HCEC 1CT (cell line): ENCODE measurements around the gene CACNA1E.

Experiments
- DNase-seq: peaks from one replicate; pipeline ENCODE4 v3.0.0-alpha.2; 2017

Gene CACNA1E

GRCh38 chr1:181592255-181592859 lies 109.0 kb downstream of the CACNA1E start:
- no peak for DNase-seq

DNA sequence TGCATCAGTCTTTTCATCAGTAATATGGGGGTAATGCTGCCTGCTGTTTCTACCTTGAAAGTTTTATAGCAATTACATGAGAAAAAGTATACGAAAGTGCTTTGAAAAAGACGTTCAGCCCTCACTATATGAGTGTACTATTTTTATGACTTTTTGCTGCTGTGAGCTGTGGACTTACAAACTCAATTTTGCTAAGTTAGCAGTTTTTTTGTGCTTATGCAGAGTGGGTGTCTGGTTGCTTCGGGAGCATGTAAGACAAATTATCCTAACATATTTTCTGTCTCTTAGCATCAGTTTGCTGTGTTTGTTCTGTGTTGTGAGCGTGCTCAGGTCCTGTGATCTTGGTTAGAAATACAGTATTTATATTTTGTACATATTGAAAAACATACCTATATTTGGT lies 109.7 kb downstream of the CACNA1E start:
- no peak for DNase-seq

DNA sequence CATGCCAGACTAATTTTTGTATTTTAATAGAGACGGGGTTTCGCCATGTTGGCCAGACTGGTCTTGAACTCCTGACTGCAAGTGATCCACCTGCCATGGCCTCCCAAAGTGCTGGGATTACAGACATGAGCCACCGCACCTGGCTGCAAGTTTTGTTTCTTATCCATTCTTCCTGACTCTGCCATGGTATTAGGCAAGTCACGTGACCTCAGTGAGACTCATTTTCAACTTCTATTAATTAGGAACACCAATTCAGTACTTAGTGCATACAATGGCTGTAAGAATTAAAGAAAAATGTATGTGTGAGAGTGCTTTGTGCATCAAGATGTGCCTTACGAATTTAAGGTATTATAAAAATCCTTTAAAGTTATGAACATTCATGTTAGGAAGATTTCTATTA lies 111.2 kb downstream of the CACNA1E start:
- DNase-seq, result no peak

GRCh38 chr1:181595234-181595633 lies 111.9 kb downstream of the CACNA1E start:
- DNase-seq, result no peak

DNA sequence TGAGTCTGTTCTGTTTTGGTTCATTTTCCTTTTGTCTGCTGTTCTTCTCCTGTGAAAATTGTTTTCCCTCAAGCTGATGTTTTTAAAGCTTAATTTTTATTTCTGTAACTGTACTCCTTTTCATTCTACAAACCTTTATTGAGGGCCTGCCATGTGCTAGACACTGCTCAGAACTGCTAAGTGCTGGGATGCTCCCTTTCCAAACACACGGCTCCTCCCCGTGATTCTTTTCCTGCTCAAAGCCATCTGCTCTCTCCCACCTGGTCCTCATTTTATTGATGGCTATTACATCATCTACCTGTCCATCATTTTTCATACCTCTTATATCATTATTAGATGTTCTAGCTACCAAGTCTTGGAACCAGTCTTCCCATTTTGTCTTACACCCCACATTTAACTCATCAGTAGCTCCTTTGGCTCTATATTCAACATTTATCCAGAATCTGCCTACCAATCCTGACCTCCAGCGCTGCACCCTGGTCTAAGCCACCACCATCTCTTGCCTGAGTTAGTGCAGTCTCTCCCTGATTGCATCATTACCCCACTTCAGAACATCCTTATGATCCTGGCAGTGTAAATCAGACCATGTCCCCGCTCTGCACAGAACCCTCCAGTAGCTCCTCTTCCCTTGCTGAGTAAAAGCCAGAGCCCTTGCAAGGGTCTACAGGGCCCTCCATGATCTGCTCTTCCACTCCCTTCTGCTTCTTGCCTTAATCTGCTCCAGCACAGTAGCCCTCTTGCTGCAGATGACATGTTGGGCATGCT lies 118.1 kb downstream of the CACNA1E start:
- no peak for DNase-seq

DNA sequence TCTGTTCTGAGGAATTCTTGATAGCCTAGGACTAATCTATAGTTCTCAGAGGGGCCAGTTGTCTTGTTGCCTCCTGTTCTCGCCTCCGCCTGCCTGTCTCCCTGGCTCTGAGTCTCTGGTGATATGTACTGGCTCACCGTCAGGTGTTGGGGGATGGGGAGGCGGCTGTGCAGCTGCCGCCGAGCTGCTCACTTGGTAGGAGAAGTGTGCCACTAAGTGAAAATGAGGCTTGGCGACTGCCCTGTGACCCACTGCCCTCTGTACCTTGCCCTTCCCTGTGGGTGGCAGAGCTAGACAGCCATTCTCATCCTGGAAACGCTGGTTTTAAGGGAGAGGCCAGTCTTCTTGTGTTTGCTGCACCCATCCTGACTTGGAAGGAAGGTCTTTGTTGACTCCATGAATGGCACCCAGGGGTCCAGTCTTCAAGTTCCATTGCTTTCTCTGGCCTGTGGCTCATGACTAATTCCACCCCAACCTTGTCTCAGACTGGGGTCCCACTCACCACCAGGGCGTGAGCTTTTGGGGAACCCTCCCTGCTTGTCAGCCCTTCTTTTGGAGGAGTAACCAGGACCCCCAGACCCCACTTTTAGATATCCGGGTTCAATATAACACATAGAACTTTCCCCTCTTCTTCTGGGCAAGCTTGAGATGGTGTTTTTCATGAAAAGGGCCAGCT lies 120.6 kb downstream of the CACNA1E start:
- no peak for DNase-seq

DNA sequence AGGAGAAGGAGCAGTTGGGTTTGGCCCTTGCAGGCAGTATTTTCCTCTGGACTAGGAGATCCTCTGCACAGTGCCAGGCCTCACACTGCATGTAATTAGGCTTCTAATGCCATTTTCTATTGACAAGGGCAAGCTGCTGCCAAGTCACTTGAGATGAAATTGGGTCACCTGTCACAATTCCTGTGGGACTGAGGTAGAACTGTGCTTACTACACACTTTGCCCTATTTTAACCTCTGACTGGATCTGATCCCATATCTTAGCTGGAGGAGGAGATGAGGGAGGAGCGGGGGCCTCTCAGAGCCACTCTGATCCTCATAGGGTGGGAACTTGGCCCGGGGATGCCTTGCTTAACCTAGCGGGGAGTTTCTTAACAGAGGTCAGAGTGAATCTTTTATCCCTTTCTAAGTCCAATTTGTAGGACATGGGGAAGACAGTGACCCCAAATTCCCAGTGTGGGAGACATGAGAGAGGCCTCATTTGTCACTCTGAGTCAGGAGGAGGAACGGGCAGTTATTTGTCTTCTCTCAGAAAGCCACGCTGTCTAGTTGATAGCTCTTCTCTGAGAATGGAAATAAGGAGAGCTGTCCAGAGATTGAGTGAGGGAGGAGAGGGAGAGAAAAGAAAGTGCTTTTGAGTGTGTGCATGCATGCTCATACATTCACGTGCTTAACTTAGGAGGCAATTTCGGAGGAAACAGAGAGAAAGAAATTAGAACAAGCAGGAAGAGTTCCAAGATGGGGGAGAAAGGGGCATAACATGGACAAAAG lies 121.3 kb downstream of the CACNA1E start:
- no peak for DNase-seq

- DNase-seq, result no peak
Observed at GRCh38 chr1:181607524-181607923, 124.2 kb downstream of the CACNA1E start.

DNA sequence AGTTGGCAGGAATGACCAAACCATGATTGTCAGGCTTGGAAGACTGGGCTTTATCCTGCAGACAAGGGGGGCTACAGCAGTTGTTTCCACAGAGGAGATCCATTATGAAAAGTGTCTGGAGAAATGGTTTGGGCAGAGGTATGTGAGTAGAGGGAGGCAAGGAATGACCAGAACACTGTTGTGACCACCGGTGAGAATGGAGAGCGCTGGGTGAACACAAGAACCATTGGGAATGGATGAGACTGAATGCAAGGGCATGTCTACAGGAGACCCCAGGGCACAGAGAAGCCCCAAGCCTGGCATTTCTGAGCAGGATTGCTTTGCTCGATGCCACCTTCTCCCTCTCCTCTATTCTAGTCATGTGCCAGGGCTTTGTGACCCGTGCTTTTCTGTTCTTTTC lies 125.1 kb downstream of the CACNA1E start:
- DNase-seq, result no peak

DNA sequence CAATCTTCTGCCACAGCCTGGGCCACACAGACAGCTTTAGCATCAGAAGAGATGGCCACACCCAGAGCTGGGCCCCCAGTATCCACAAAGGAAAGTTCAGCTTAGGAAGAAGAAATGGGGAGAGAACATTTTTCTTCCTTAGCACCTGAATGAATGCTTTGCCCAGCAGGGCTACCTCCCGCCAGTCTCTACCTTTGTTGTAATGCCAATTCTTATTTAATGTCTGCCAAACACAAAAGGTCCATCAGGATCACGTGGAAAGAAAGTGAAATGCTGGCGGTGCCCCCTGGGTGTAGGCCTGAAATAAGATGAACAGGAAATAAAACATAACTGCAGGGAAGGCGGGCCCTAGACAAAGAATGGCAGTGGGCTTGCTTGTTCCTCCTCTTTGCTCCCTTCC lies 125.6 kb downstream of the CACNA1E start:
- no peak for DNase-seq

- no peak for DNase-seq
Observed at GRCh38 chr1:181612100-181612499, 128.8 kb downstream of the CACNA1E start.

- no peak for DNase-seq
Observed at GRCh38 chr1:181618559-181618958, 135.2 kb downstream of the CACNA1E start.

DNA sequence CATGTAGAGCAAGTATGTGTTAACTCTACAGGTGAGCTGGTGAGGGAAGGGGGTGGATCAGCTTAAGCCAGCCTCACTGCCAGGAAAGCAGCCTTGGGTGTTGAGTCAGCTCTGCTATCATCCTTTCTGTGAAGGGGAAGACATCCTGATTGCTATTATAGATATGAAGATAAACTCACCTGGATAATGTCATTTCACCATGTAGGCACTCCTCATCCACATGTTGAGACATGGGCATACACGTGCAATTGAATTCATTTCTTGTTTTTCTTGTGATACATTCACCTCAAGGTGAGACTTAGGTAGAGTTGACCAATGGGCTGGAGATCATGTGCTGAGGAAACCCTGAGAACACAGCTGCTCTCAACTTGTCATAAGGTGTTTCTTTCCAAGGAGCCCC lies 136.9 kb downstream of the CACNA1E start:
- no peak for DNase-seq

- DNase-seq, result no peak
Observed at GRCh38 chr1:181623850-181624249, 140.5 kb downstream of the CACNA1E start.

DNA sequence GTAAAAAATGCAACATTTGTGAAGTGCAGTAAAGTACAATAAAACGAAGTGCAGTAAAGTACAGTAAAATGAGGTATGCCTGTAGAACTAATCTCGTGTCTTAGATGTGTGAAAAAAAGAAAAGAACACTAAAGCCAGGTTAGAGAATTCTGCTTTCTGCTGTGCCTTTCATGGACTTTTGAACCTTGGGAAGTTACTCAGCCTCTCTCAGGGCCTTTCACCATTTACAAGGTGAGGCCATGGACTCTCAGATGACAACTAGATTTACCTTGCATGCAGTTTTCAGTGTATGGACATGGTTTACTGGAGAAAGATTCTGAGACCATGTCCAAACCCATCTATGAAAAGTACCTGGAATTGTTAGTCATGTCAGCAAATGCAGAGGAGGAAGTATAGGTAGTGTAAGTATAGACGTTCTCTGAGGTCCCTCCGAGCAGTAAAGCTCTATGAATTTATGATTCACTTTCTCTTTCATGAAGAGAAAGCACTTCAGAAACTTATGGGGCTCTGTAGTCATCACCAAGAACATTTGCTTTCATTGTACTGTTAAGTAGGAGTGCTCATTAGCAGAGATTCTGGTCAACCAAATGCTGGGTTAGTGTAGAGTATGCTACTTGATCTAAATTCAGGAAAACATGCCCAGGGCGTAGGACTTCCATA lies 143.1 kb downstream of the CACNA1E start:
- no peak for DNase-seq

DNA sequence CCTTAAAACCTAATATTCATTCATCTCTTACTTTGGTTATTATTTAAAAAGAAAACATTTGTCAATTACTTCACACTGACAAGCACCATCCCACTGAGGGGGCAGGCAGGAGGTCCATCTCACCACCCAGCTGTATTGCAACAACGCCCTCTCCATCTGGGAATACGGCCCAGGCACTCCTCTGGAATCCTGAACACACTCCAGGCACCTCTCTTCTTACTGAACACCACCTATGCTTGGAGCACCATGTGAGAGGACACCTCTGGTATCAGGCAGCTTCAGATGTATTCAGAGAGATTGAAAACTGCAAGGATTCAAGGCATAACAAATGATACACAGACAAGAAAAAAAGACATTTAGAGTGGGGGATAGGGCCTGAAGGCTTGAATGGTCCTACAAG lies 147.1 kb downstream of the CACNA1E start:
- DNase-seq, result no peak

- DNase-seq, result no peak
Observed at GRCh38 chr1:181630838-181631237, 147.5 kb downstream of the CACNA1E start.

GRCh38 chr1:181632492-181632891 lies 149.2 kb downstream of the CACNA1E start:
- no peak for DNase-seq

GRCh38 chr1:181632960-181633359 lies 149.6 kb downstream of the CACNA1E start:
- no peak for DNase-seq

- DNase-seq, result no peak
Observed at GRCh38 chr1:181635110-181635509, 151.8 kb downstream of the CACNA1E start.

GRCh38 chr1:181637998-181638397 lies 154.7 kb downstream of the CACNA1E start:
- no peak for DNase-seq

DNA sequence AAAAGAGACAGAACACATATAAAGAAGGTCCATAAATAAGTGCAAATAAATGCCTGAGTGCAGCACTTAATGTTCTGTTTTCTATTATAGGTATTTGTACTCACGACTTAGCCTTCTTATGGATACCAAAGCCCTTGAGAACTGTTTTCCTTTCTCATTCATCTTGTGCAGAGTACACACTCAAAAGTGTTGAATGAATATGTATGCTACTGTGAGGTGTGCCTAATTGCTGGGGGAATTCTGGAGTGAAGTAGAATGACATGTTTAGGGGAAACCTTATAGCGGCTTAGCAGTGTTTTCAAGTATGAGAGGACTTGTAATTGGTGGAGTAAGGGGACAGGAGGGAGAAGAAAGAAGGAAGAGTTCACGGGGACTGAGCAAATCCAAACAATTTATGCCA lies 157.6 kb downstream of the CACNA1E start:
- DNase-seq, result no peak

DNA sequence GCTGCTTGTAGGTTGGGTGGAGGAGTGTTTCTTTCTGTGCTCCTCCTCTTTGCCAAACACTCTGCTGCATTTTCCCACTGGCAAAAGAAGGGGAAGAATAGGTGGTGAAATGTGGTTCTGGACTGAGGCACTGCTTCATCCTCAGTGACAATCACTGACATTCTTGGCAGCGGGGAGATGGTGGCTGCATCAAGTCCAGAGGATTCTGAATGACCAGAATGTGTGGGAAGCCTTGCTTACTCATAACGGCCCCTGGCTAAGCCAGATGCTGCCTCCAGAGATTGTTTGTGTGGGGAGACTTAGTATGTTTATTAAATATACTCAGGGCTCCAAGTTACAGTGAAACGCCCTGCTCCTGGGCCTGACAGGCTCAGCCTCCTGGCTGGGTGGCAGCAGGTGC lies 160.3 kb downstream of the CACNA1E start:
- DNase-seq, result no peak
